Cardiac atrium fibroblast (primary cell): ENCODE data around the gene CPNE4. TPM values are rescaled to one million over a fixed set of nuclear protein-coding genes. Genes with fewer than 3 reads are reported as not detected.

ENCODE experiments used
- total RNA-seq: library from RNA; depleted of rRNA; stranded (reverse); fragments of >200 nt; gene quantifications from 2 replicates; pipeline ENCODE4 v1.2.3, GENCODE V29; 2015

Gene CPNE4
- total RNA-seq = not detected in 2 replicates

DNA sequence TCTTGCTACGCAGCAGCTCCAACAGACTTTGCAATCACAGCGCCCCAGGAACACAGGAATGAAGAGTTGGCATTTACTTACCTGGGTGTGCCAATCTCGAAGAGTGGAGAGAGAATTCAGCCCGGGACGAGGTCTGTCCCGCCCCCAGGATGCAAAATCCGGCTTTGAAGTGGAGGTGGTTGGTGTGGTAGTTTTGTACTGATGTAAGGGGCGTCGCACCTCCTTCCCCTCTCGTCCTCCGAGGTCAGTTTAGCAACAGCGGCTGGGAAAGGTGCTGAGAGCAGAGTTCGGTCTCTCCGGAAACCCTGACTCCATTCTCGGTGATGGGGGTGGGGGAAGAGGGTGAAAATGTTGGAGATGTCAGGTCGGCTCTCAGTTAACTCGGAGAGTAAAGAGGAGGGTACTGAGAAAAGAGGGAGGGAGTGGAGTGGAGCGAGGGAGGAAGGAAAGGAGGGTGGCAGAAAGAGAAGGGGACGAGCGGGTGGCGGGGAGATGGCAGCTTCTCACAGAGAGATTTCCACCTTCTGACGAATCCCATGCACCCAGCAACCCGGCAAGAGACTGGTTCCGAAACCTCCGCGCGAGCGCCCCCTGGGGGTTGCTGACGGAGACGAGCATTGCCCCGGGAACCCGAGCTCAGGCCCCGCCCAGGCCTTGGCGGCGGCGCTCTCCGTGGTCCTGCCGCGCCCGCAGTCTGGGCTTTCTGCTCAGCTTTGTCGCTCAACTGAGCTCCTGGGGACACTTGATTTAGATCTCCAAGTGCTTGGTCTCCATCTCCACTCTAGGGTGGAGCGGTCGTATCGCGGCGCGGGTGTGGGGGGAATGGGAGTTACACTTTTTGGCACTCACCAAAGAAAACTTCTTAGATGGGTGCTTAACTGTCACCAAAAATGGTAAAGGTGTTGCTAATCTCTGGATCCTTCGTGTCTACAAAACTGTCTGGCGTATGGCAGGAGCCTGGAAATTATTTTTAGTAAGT, at the start of gene CPNE4:
Gene CPNE4 (minus strand): TSS at position 529 of the 979 bp plus-strand sequence.

DNA sequence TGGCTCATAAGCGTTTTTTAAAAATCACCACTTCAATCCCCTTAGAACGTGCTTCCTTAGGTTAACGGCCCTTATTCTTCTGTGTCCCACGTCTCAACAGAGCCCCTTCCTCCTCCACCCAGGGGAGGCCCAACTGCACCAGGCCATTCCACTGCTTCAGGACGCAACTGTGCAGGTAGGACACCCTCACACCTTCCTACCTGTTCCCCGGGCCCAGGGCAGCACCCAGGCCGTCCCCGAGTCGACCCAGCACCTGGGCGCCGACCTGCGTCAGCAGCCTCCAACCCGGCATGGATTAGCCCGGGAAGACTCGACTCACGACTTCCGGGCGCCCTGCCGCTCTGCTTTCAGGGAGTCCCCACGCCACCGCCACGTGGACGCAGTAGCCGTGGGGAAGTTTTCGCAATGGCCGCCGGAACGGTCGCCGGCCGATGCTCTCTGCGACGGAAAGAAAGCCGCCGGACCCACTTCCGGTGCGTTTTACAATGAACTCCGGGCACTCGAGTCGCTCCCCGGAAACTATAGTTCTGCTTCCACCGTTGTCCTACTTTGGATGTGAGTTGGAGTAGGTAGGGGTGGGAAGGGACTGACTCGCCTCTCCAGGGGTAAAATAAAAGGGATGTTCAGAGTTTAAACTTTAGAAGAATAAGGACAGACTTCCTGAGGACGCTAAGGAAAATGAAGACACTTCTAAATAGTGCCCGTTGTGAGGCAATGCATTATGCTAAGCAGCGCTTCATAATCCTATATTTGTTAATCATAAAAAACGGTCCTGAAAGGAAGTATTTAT, 532.1 kb downstream of the CPNE4 start, which contains the start of gene MRPL3:
Gene MRPL3 (minus strand): TSS at position 442 of the 790 bp plus-strand sequence. CDS start 150 bp downstream, at position 292.

